Stimulated activated naive B cell treated with anti-CD40 and anti-IgM and Interleukin-4, amounts not matched to agents 10 μg/mL and 1 μg/mL and 100 μg/mL, for 72 hours (primary cell): ENCODE data around the gene TTC21A.

Experiments
- ATAC-seq, 2 donors: fragments of 150-1000 bp; cut with Tn5 transposase; replicated peaks; 2 replicates each; pipeline ENCODE4 v1.10.0; 2021; ENCODE audit warnings: moderate library complexity in 1 of 2
- DNase-seq: peaks from one replicate; pipeline ENCODE4 v3.0.0; 2021
- H3K27ac Mint-ChIP-seq: one replicate; pipeline ENCODE4 v1.8.0; 2022; ENCODE audit warnings: mild to moderate bottlenecking, mixed read lengths
- H3K27me3 Mint-ChIP-seq, 2 donors: one replicate each; pipeline ENCODE4 v1.8.0; 2022; ENCODE audit warnings: mixed read lengths in 2 of 2
- H3K36me3 Mint-ChIP-seq, 2 donors: one replicate each; pipeline ENCODE4 v1.8.0; 2022; ENCODE audit warnings: mixed read lengths in 2 of 2, mild to moderate bottlenecking in 1 of 2
- H3K4me1 Mint-ChIP-seq, 2 donors: one replicate each; pipeline ENCODE4 v1.8.0; 2022; ENCODE audit warnings: mixed read lengths in 2 of 2, mild to moderate bottlenecking in 1 of 2
- H3K4me3 Mint-ChIP-seq, 2 donors: one replicate each; pipeline ENCODE4 v1.8.0; 2022; ENCODE audit warnings: mild to moderate bottlenecking in 2 of 2, mixed read lengths in 2 of 2, moderate library complexity in 1 of 2
- H3K9me3 Mint-ChIP-seq, 2 donors: one replicate each; pipeline ENCODE4 v1.8.0; 2022; ENCODE audit warnings: mixed read lengths in 2 of 2, mild to moderate bottlenecking in 1 of 2

The TTC21A gene

GRCh38 chr3:39086144-39086543 is 21.3 kb upstream of the TTC21A start:
- no peak for DNase-seq
- no peaks in the 10 kb centered on the region for H3K27me3 Mint-ChIP-seq
- H3K27ac Mint-ChIP-seq: peak overlapping the region; percentile 37
- peaks cover 27 to 47% of the 10 kb centered on the region in 2 donors for H3K36me3 Mint-ChIP-seq
- H3K9me3 Mint-ChIP-seq: no peaks in the 10 kb centered on the region
- peak overlapping the region in 1 of 2 donors; percentile 11 for H3K4me3 Mint-ChIP-seq
- H3K4me1 Mint-ChIP-seq: peaks cover 17 to 26% of the 10 kb centered on the region in 2 donors
- ATAC-seq: peak; percentile 98

GRCh38 chr3:39088456-39088855 is 19.0 kb upstream of the TTC21A start:
- peaks cover 22 to 32% of the 10 kb centered on the region in 2 donors for H3K36me3 Mint-ChIP-seq
- DNase-seq (no peak), ATAC-seq (no peak)
- H3K4me1 Mint-ChIP-seq: peaks cover 9 to 18% of the 10 kb centered on the region in 2 donors
- no peak overlapping the region for H3K4me3 Mint-ChIP-seq
- H3K9me3 Mint-ChIP-seq: no peaks in the 10 kb centered on the region
- no peak overlapping the region for H3K27ac Mint-ChIP-seq
- no peaks in the 10 kb centered on the region for H3K27me3 Mint-ChIP-seq

- no peak overlapping the region for H3K27ac Mint-ChIP-seq
- DNase-seq: no peak
Observed at GRCh38 chr3:39088889-39089288, 18.6 kb upstream of the TTC21A start.

GRCh38 chr3:39090922-39091321 is 16.6 kb upstream of the TTC21A start:
- DNase-seq (no peak), ATAC-seq (no peak)
- peaks cover 7 to 14% of the 10 kb centered on the region in 2 donors for H3K4me1 Mint-ChIP-seq
- no peak overlapping the region for H3K4me3 Mint-ChIP-seq
- H3K27me3 Mint-ChIP-seq: no peaks in the 10 kb centered on the region
- peaks cover 30 to 39% of the 10 kb centered on the region in 2 donors for H3K36me3 Mint-ChIP-seq
- H3K9me3 Mint-ChIP-seq: no peaks in the 10 kb centered on the region
- H3K27ac Mint-ChIP-seq: no peak overlapping the region

More at GRCh38 chr3:39088889-39089288, 18.6 kb upstream of the TTC21A start:
- H3K9me3 Mint-ChIP-seq: no peaks in the 10 kb centered on the region
- H3K36me3 Mint-ChIP-seq: peaks cover 21 to 34% of the 10 kb centered on the region in 2 donors
- ATAC-seq: no peak
- H3K4me1 Mint-ChIP-seq: peaks cover 9 to 18% of the 10 kb centered on the region in 2 donors
- no peak overlapping the region for H3K4me3 Mint-ChIP-seq
- no peaks in the 10 kb centered on the region for H3K27me3 Mint-ChIP-seq

- ATAC-seq: no peak
- Mint-ChIP-seq H3K27me3 (no peaks in the 10 kb centered on the region), H3K4me1 (no peaks in the 10 kb centered on the region), H3K4me3 (no peak overlapping the region), H3K27ac (no peak overlapping the region), H3K36me3 (peaks cover 23 to 27% of the 10 kb centered on the region in 2 donors), H3K9me3 (no peaks in the 10 kb centered on the region)
- no peak for DNase-seq
Observed at GRCh38 chr3:39094851-39095677, 12.4 kb upstream of the TTC21A start.

- peaks cover 0 to under 1% of the 10 kb centered on the region in 2 donors for H3K4me1 Mint-ChIP-seq
- no peak overlapping the region for H3K27ac Mint-ChIP-seq
- no peaks in the 10 kb centered on the region for H3K9me3 Mint-ChIP-seq
- peaks cover 26 to 28% of the 10 kb centered on the region in 2 donors for H3K36me3 Mint-ChIP-seq
- H3K4me3 Mint-ChIP-seq: no peak overlapping the region
- no peaks in the 10 kb centered on the region for H3K27me3 Mint-ChIP-seq
- no peak for DNase-seq
- no peak for ATAC-seq
Observed at GRCh38 chr3:39095778-39096177, 11.7 kb upstream of the TTC21A start.

- no peak overlapping the region for H3K4me3 Mint-ChIP-seq
- peaks cover 2 to 9% of the 10 kb centered on the region in 2 donors for H3K4me1 Mint-ChIP-seq
- peaks cover 26 to 31% of the 10 kb centered on the region in 2 donors for H3K36me3 Mint-ChIP-seq
- H3K9me3 Mint-ChIP-seq: no peaks in the 10 kb centered on the region
- H3K27ac Mint-ChIP-seq: peak overlapping the region; percentile 25
- H3K27me3 Mint-ChIP-seq: no peaks in the 10 kb centered on the region
- ATAC-seq: no peak
- DNase-seq: no peak
Observed at GRCh38 chr3:39096775-39097174, 10.7 kb upstream of the TTC21A start.

GRCh38 chr3:39097716-39098472 is 9.6 kb upstream of the TTC21A start:
- Mint-ChIP-seq H3K27ac (peak overlapping the region; percentile 14), H3K4me3 (no peak overlapping the region), H3K4me1 (peaks cover 12 to 19% of the 10 kb centered on the region in 2 donors), H3K27me3 (no peaks in the 10 kb centered on the region), H3K9me3 (no peaks in the 10 kb centered on the region), H3K36me3 (peaks cover 23 to 36% of the 10 kb centered on the region in 2 donors)
- DNase-seq (no peak), ATAC-seq (no peak)

GRCh38 chr3:39098473-39099000 is 8.9 kb upstream of the TTC21A start:
- no peak for ATAC-seq
- H3K36me3 Mint-ChIP-seq: peaks cover 22 to 36% of the 10 kb centered on the region in 2 donors
- no peaks in the 10 kb centered on the region for H3K27me3 Mint-ChIP-seq
- peaks cover 18 to 25% of the 10 kb centered on the region in 2 donors for H3K4me1 Mint-ChIP-seq
- no peaks in the 10 kb centered on the region for H3K9me3 Mint-ChIP-seq
- H3K27ac Mint-ChIP-seq: no peak overlapping the region
- DNase-seq: no peak
- H3K4me3 Mint-ChIP-seq: no peak overlapping the region

GRCh38 chr3:39099242-39099641 is 8.2 kb upstream of the TTC21A start:
- DNase-seq: no peak
- no peak for ATAC-seq
- Mint-ChIP-seq H3K4me1 (peaks cover 21 to 32% of the 10 kb centered on the region in 2 donors), H3K9me3 (no peaks in the 10 kb centered on the region), H3K27me3 (no peaks in the 10 kb centered on the region), H3K4me3 (no peak overlapping the region), H3K27ac (no peak overlapping the region), H3K36me3 (peaks cover 18 to 29% of the 10 kb centered on the region in 2 donors)

GRCh38 chr3:39099738-39100499 is 7.6 kb upstream of the TTC21A start:
- Mint-ChIP-seq H3K27me3 (no peaks in the 10 kb centered on the region), H3K36me3 (peaks cover 14 to 28% of the 10 kb centered on the region in 2 donors), H3K27ac (no peak overlapping the region)

GRCh38 chr3:39100500-39100886 is 7.0 kb upstream of the TTC21A start:
- DNase-seq: no peak
- Mint-ChIP-seq H3K4me3 (no peak overlapping the region), H3K36me3 (peaks cover 13 to 30% of the 10 kb centered on the region in 2 donors), H3K27me3 (no peaks in the 10 kb centered on the region), H3K4me1 (peaks cover 28 to 42% of the 10 kb centered on the region in 2 donors), H3K27ac (no peak overlapping the region), H3K9me3 (no peaks in the 10 kb centered on the region)
- ATAC-seq: no peak

More at GRCh38 chr3:39099738-39100499, 7.6 kb upstream of the TTC21A start:
- H3K4me3 Mint-ChIP-seq: no peak overlapping the region
- H3K9me3 Mint-ChIP-seq: no peaks in the 10 kb centered on the region
- DNase-seq (no peak), ATAC-seq (no peak)
- peaks cover 23 to 36% of the 10 kb centered on the region in 2 donors for H3K4me1 Mint-ChIP-seq

GRCh38 chr3:39101022-39101689 is 6.3 kb upstream of the TTC21A start:
- ATAC-seq (peak; percentile 79 to 87), DNase-seq (no peak)
- H3K36me3 Mint-ChIP-seq: peaks cover 13 to 30% of the 10 kb centered on the region in 2 donors
- H3K4me1 Mint-ChIP-seq: peaks cover 34 to 48% of the 10 kb centered on the region in 2 donors
- no peaks in the 10 kb centered on the region for H3K9me3 Mint-ChIP-seq
- H3K4me3 Mint-ChIP-seq: no peak overlapping the region
- H3K27ac Mint-ChIP-seq: no peak overlapping the region
- no peaks in the 10 kb centered on the region for H3K27me3 Mint-ChIP-seq
